Mesenteric fat pad (tissue), 1 donor: ENCODE measurements around the gene UMOD. TPM values are rescaled to one million over a fixed set of nuclear protein-coding genes. Genes with fewer than 3 reads are reported as not detected.

Experiments
- DNase-seq: peaks from one replicate; pipeline ENCODE4 v3.0.0-alpha.2; 2020; ENCODE audit warnings: low spot score
- total RNA-seq: library from RNA; stranded (reverse); fragmentation: NEBNext Ultra II Directional; extraction: Animal tissue kit (Norgen Biotek cat#: 25700); gene quantifications from one replicate; pipeline ENCODE4 v1.2.1, GENCODE V29; 2021
- donor health status: DM: yes; HTN: yes; CAD: no.

The UMOD gene
- total RNA-seq, 1 donor from 2014 or later = not detected

DNA sequence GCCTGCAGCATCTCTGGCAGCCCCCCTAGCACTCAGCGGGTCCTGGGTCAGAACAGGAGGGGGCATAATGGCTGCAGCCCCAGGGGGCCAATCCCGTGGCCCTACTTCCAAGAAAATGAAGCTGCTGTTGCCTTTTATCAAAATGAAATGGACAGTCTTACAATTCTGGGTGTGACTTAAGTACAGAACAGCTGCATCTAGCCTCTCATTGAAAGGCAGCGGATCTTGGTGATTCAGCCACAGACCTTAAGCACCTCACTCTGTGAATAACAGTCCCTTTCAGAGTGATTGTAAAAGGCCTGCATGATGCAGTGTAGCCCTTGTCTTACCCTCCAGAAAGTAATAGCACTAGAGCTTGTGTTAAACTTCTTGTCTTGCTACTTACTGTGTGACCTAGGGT is 11.5 kb upstream of the UMOD start:
- DNase-seq = no peak

DNA sequence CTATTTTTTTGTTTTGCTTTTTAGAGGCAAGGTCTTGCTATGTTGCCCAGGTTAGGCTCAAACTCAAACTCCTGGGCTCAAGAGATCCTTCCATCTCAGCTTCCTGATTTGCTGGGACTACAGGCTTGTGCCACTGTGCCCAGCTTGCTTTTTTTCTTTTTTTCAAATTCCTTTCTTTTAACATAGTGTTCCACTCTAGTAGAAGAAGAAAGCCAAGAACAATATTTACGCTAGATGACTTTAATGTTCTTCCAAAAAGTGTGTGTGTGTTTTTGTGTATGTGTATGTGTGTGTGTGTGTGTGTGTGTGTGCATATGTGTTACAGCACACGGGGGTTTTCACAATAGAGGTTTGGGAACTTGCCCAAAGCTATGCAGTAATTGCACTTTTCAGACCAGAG is 10.7 kb upstream of the UMOD start:
- DNase-seq = no peak

- no peak for DNase-seq
Observed at GRCh38 chr16:20359997-20360396, 7.5 kb upstream of the UMOD start.

DNA sequence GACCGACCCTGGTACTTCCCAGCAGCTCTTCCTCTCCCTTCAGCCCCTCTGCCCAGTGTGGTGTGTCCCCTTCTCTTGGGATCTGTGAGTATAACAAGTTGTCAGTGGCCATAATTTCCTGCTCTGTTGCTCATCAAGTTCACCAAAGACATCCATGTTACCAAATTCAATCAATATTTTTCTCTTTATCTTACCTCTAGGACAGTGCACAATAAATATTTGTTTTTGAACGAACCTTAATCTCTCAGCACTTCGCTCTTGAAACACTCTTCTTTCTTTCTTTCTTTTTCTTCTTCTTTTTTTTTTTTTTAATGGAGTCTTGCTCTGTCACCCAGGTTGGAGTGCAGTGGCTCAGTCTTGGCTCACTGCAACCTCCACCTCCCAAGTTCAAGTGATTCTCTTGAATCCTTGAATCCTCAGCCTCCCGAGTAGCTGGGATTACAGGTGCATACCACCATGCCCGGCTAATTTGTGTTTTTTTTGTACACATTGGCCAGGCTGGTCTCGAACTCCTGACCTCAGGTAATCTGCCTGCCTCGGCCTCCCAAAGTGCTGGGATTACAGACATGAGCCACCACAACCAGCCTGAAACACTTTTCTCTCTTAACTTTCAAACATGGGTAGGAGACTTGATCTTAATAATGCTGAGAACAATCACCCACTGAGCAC is 2.7 kb upstream of the UMOD start:
- DNase-seq = no peak

GRCh38 chr16:20353379-20353778 is 864 bp upstream of the UMOD start:
- DNase-seq = no peak

DNA sequence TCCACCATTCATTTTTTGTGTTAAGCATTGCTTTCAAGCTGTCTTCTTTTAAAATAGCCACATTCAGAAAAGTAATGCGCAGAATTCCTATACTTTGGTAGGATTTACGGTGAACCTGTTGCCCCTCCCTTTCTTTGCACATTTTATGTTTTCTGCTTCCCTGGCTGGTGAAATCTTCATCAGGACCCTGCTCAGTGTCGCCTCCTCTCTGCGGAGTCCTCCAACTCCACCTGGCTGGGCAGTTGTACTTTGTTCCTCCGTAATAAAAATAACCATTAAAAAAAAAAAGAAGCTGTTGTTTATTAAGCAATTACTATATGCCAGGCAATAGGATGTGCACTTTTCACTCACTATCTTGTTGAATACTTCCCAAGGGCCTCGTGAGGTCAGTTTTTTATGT is 2.9 kb downstream of the UMOD start:
- DNase-seq = no peak

GRCh38 chr16:20348365-20349185 is 3.9 kb downstream of the UMOD start:
- no peak for DNase-seq

DNA sequence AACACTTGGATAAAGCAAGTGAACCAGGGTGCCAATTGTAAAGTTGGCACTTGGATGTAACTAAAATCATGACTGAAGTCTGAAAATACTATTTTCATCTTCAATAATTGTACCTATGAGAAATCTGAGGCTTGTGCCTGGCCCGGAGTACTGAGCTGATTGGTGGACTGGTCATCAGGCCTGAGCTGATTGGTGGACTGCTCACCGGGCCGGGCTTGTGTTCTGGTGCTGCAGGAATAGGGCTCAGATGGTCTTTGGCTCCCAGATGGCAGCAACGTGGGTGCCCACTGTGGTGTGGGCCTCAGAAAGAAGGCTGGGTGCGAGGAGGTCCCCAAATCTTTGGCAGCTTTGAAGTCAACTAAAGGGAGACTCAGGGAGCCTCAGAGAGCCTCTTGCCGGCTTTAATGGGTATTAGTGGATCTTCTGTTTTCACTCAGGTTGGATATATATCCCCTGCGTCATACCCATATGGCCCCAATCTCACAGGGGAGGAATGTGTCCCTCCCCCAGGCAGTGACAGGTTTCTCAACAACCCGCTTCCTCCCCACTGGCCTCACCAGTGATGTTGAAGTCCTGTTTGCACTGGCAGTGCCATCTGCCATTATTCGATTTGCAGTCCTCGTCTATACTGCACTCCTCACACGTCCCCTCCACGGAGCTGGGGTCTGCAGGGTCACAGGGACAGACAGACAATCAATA is 4.7 kb downstream of the UMOD start:
- no peak for DNase-seq

- no peak for DNase-seq
Observed at GRCh38 chr16:20344611-20345010, 7.9 kb downstream of the UMOD start.

DNA sequence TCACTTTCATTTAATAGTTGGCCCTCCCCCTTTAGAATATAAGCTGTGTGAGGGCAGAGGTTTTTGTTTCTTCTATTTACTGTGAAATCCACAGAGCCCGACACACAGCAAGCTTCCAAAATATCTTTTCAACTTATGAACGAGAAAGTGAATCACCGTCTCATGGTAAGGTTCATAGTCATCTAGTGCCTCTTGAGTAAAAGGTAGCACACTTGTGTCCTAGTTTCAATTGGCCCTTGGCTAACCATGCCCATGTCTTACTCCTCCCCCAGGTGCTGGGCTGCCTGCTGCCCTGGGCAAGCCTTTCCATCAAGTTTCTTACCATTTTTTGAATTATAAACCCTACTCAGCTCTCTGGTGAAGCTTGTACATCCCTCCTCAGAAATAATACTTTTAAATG is 12.8 kb downstream of the UMOD start:
- no peak for DNase-seq

- DNase-seq = no peak
Observed at GRCh38 chr16:20336955-20337354, 15.6 kb downstream of the UMOD start.

DNA sequence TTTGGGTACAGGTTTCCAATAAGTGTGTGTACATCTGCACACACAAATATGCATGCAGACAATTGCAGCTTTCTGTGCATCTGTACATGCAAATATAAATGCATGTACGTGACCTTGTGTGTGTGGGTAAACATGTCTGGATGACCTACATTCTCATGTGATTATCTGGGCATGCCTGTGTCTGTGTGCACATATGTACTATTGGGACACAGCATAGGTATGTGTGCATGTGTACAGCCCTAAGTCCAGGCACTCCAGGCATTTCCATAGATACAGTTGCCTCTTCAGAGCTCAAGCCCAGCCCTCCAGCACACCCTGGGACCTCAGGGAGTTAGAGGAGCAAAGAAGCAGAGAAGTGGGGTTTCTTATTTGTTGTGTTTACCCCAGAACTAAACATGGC is 18.1 kb downstream of the UMOD start:
- no peak for DNase-seq

GRCh38 chr16:20333120-20333519 is 19.4 kb downstream of the UMOD start:
- DNase-seq = no peak

DNA sequence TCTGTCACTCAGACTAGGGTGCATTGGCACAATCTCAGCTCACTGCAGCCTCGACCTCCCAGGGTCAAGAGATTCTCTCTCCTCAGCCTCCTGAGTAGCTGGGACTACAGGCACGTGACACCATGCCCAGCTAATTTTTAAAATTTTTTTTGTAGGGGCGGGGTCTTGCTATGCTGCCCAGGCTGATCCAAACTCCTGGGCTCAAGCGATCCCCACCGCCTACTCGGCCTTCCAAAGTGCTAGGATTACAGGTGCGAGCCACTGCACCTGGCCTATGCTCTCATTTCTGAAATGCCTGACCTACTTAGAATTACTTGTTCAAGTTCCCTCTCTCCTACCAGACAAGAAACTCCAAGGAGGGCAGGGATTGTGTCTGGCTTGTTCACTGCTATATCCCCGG is 20.1 kb downstream of the UMOD start:
- no peak for DNase-seq

DNA sequence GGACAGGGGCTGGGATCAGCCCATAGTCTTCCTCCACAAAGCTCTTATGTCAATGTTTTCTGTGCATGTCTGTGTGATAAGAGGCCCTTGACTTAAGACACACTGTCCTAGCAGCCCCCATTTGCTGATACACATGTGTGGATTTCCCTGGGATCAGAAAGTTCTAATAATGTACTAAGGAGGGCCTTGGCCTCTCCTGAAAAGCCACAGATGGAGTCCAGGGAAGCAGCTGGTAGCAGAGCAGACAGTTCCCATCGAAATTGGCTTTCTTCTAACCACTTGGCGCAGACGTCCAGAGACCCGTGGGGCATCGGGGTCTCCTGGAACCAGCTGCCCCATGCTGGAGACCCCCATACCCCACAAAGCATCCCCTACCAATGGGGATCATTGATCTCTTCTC is 20.9 kb downstream of the UMOD start:
- no peak for DNase-seq

DNA sequence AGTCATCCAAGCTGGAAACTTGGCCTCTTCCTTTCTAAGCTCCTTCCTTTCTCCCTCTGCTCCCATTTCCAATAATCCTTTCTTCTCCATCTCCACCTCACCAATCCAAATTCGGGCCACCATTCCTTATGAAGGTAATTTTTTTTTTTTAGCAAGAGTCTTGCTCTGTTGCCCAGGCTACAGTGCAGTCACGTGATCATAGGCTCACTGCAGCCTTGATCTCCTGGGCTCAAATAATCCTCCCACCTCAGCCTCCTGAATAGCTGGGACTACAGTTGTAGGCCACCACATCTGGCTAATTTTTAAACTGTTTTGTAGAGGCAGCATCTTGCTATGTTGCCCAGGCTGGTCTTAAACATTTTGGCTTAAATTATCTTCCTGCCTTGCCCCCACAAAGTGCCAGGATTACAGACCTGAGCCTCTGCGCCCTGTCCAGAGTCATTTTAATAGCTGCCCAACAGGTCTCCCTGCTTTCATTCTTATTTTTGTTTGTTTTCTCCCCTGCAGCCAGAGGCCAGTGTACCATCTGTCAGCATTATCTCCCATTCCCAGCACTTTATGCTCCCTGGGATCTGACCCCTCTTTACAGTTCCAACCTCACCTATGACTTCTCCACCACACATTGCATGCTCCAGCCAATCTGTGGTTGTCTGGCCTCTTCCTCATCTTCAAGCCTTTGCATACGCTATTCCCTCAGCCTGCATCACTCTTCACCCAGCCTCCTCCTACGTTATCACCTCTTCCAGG is 22.9 kb downstream of the UMOD start:
- no peak for DNase-seq

GRCh38 chr16:20327444-20328041 is 25.0 kb downstream of the UMOD start, which contains the start of gene GP2:
Gene GP2, minus strand, starts transcription at chr16:20327513. Its CDS starts 1,082 bp downstream, at chr16:20326431.
- DNase-seq = no peak

GRCh38 chr16:20326321-20326720 is 26.2 kb downstream of the UMOD start:
- no peak for DNase-seq

- DNase-seq = no peak
Observed at GRCh38 chr16:20325005-20325404, 27.5 kb downstream of the UMOD start.

GRCh38 chr16:20323591-20324117 is 28.9 kb downstream of the UMOD start:
- no peak for DNase-seq

- DNase-seq = no peak
Observed at GRCh38 chr16:20322696-20323095, 29.8 kb downstream of the UMOD start.
